Measurements from ENCODE around the gene AGMO.

The AGMO gene

GRCh38 chr7:15345216-15345615 is 216.6 kb downstream of the AGMO start:
- Histone ChIP-seq H3K9me3 (ENCODE audit: insufficient read depth, low read length) (no peaks in the 10 kb centered on the region), H3K4me1 (ENCODE audit: low read length) (no peaks in the 10 kb centered on the region), H3K79me2 (ENCODE audit: low read length) (no peaks in the 10 kb centered on the region), H3K4me3 (ENCODE audit: low read length) (no peak overlapping the region), H3K9ac (ENCODE audit: low read length) (no peak overlapping the region), H3K36me3 (replicated peaks; ENCODE audit: low read depth, low read length) (no peaks in the 10 kb centered on the region), H3K4me2 (ENCODE audit: low read length) (no peak overlapping the region), H4K20me1 (ENCODE audit: insufficient read depth, low read length) (no peaks in the 10 kb centered on the region), H3K27ac (ENCODE audit: low read length) (no peak overlapping the region), H3K27me3 (ENCODE audit: low read depth, low read length) (no peaks in the 10 kb centered on the region), H2AFZ (ENCODE audit: low read depth, low read length) (no peak overlapping the region)
- no peak for TF ChIP-seq EZH2phosphoT487 (IDR thresholded peaks at IDR 0.05; ENCODE audit: low read depth)
- TF ChIP-seq CTCF (IDR thresholded peaks at IDR 0.05; ENCODE audit: low read depth, low read length) = no peak

- H3K27me3 ChIP-seq (ENCODE audit: low read depth, low read length) = no peaks in the 10 kb centered on the region
- no peak overlapping the region for H3K4me3 ChIP-seq (ENCODE audit: low read length)
- no peak overlapping the region for H3K4me2 ChIP-seq (ENCODE audit: low read length)
- H2AFZ ChIP-seq (ENCODE audit: low read depth, low read length) = no peak overlapping the region
- no peaks in the 10 kb centered on the region for H3K9me3 ChIP-seq (ENCODE audit: insufficient read depth, low read length)
- H4K20me1 ChIP-seq (ENCODE audit: insufficient read depth, low read length) = no peaks in the 10 kb centered on the region
- no peak overlapping the region for H3K27ac ChIP-seq (ENCODE audit: low read length)
- no peak overlapping the region for H3K9ac ChIP-seq (ENCODE audit: low read length)
- H3K36me3 ChIP-seq (replicated peaks; ENCODE audit: low read depth, low read length) = no peaks in the 10 kb centered on the region
- TF ChIP-seq CTCF (IDR thresholded peaks at IDR 0.05; ENCODE audit: low read depth, low read length) (no peak), EZH2phosphoT487 (IDR thresholded peaks at IDR 0.05; ENCODE audit: low read depth) (no peak)
- no peaks in the 10 kb centered on the region for H3K79me2 ChIP-seq (ENCODE audit: low read length)
- H3K4me1 ChIP-seq (ENCODE audit: low read length) = no peaks in the 10 kb centered on the region
Observed at GRCh38 chr7:15341817-15342216, 220.0 kb downstream of the AGMO start.

- no peak overlapping the region for H3K27ac ChIP-seq (ENCODE audit: low read length)
- H3K9me3 ChIP-seq (ENCODE audit: insufficient read depth, low read length) = no peaks in the 10 kb centered on the region
- no peak overlapping the region for H3K9ac ChIP-seq (ENCODE audit: low read length)
- H4K20me1 ChIP-seq (ENCODE audit: insufficient read depth, low read length) = no peaks in the 10 kb centered on the region
- H3K4me2 ChIP-seq (ENCODE audit: low read length) = no peak overlapping the region
- H3K4me3 ChIP-seq (ENCODE audit: low read length) = no peak overlapping the region
- H3K4me1 ChIP-seq (ENCODE audit: low read length) = peaks cover 3% of the 10 kb centered on the region; the same call in 1 of the 2 replicates
- no peaks in the 10 kb centered on the region for H3K79me2 ChIP-seq (ENCODE audit: low read length)
- H3K27me3 ChIP-seq (ENCODE audit: low read depth, low read length) = no peaks in the 10 kb centered on the region
- H2AFZ ChIP-seq (ENCODE audit: low read depth, low read length) = no peak overlapping the region
- TF ChIP-seq EZH2phosphoT487 (IDR thresholded peaks at IDR 0.05; ENCODE audit: low read depth) = no peak
- no peak for TF ChIP-seq CTCF (IDR thresholded peaks at IDR 0.05; ENCODE audit: low read depth, low read length)
- H3K36me3 ChIP-seq (replicated peaks; ENCODE audit: low read depth, low read length) = no peaks in the 10 kb centered on the region
Observed at GRCh38 chr7:15336146-15336545, 225.7 kb downstream of the AGMO start.

- Histone ChIP-seq H4K20me1 (ENCODE audit: insufficient read depth, low read length) (no peaks in the 10 kb centered on the region), H3K9ac (ENCODE audit: low read length) (no peak overlapping the region), H3K9me3 (ENCODE audit: insufficient read depth, low read length) (no peaks in the 10 kb centered on the region), H3K36me3 (replicated peaks; ENCODE audit: low read depth, low read length) (no peaks in the 10 kb centered on the region), H3K4me3 (ENCODE audit: low read length) (no peak overlapping the region), H3K27ac (ENCODE audit: low read length) (no peak overlapping the region), H2AFZ (ENCODE audit: low read depth, low read length) (no peak overlapping the region), H3K79me2 (ENCODE audit: low read length) (no peaks in the 10 kb centered on the region), H3K27me3 (ENCODE audit: low read depth, low read length) (no peaks in the 10 kb centered on the region), H3K4me1 (ENCODE audit: low read length) (peaks cover 7% of the 10 kb centered on the region; the same call in 1 of the 2 replicates), H3K4me2 (ENCODE audit: low read length) (no peak overlapping the region)
- TF ChIP-seq CTCF (IDR thresholded peaks at IDR 0.05; ENCODE audit: low read depth, low read length) = no peak
- no peak for TF ChIP-seq EZH2phosphoT487 (IDR thresholded peaks at IDR 0.05; ENCODE audit: low read depth)
Observed at GRCh38 chr7:15335390-15335789, 226.4 kb downstream of the AGMO start.

Measured in OCI-LY3 (cell line).